Endothelial cell of umbilical vein (primary cell): ENCODE results near the gene AGA. TPM values are rescaled to one million over a fixed set of nuclear protein-coding genes. Genes with fewer than 3 reads are reported as not detected.

Experiments used
- BruUV-seq: library from RNA; stranded (reverse); fragments of 400-500 nt; replicated peaks from 2 replicates; lab custom pipeline; 2021; lab: Mats Ljungman, UMichigan
- CTCF ChIA-PET: fragments of 300-600, 350-600 bp; sonication (Branson Sonifier 250); formaldehyde crosslinking; loops from one replicate; lab custom pipeline; 2021; ENCODE audit warnings: antibody characterized with exemption, inconsistent platforms; lab: Charles Lee
- POLR2A ChIA-PET: fragments of 300-600, 350-600 bp; sonication (Branson Sonifier 250); formaldehyde crosslinking; loops from one replicate; lab custom pipeline; 2021; ENCODE audit warnings: antibody characterized with exemption, inconsistent platforms; lab: Charles Lee
- DNase-seq: peaks from one replicate; pipeline ENCODE4 v3.0.0-alpha.2; 2011; ENCODE audit warnings: low read depth, low spot score
- FAIRE-seq: peaks from 2 replicates; lab custom pipeline; 2011; peaks lifted over from hg19 to GRCh38; lab: Jason Lieb, UNC
- H2AFZ ChIP-seq: 2 replicates; pipeline ENCODE4 v1.6.0; 2012; ENCODE audit warnings: low read depth, low read length, control low read depth, inconsistent platforms
- H3K27ac ChIP-seq: 2 replicates; pipeline ENCODE4 v1.5.1; 2011; ENCODE audit warnings: low read depth, mild to moderate bottlenecking, control low read depth, low read length, moderate library complexity; ENCODE audit not compliant: insufficient read depth
- H3K27me3 ChIP-seq, 2 experiments: 2 replicates each; pipeline versions ENCODE4 v1.6.0 to v1.6.1; 2011; ENCODE audit warnings: low read length in 2 of 2, mixed read lengths in 1 of 2; ENCODE audit not compliant: control insufficient read depth in 2 of 2, insufficient read depth in 2 of 2
- H3K36me3 ChIP-seq, 2 experiments: 2 replicates in 1 of 2; 3 replicates in 1 of 2; pipeline ENCODE4 v1.5.1; 2011; ENCODE audit warnings: low read length in 2 of 2, mild to moderate bottlenecking in 1 of 2, moderate library complexity in 1 of 2; ENCODE audit not compliant: control insufficient read depth in 2 of 2, insufficient read depth in 2 of 2; ENCODE audit errors: extremely low read depth in 1 of 2
- H3K4me1 ChIP-seq: 3 replicates; pipeline ENCODE4 v1.5.1; 2011; ENCODE audit warnings: mild to moderate bottlenecking, low read length; ENCODE audit not compliant: control insufficient read depth, insufficient read depth; ENCODE audit errors: extremely low read depth
- H3K4me2 ChIP-seq: 2 replicates; pipeline ENCODE4 v1.6.1; 2011; ENCODE audit warnings: low read length, control low read depth, mixed read lengths; ENCODE audit not compliant: insufficient read depth
- H3K4me3 ChIP-seq, 3 experiments: fragments of 200-600 bp in 1 of 3; sonication (generic), shearing (Covaris generic) in 1 of 3; replicated peaks in 1 of 3; 2 replicates each; pipeline ENCODE4 v1.5.1; 2011 to 2016; ENCODE audit warnings: control low read depth in 3 of 3, low read length in 3 of 3, mild to moderate bottlenecking in 2 of 3, inconsistent platforms in 1 of 3, low read depth in 1 of 3, moderate library complexity in 1 of 3; ENCODE audit not compliant: insufficient read depth in 1 of 3
- H3K79me2 ChIP-seq: 2 replicates; pipeline ENCODE4 v1.6.0; 2012; ENCODE audit warnings: low read length, inconsistent platforms; ENCODE audit not compliant: control insufficient read depth, insufficient read depth
- H3K9ac ChIP-seq: replicated peaks from 2 replicates; pipeline ENCODE3; 2011; ENCODE audit warnings: low read length, control low read depth; ENCODE audit not compliant: insufficient read depth; ENCODE audit errors: extremely low read depth
- H3K9me1 ChIP-seq: replicated peaks from 3 replicates; pipeline ENCODE4 v1.6.0; 2011; ENCODE audit warnings: mild to moderate bottlenecking, low read length; ENCODE audit not compliant: control insufficient read depth, insufficient read depth; ENCODE audit errors: extremely low read depth
- H3K9me3 ChIP-seq: replicated peaks from 2 replicates; pipeline ENCODE4 v1.5.1; 2012; ENCODE audit warnings: low read length, inconsistent platforms; ENCODE audit not compliant: control insufficient read depth, insufficient read depth
- H4K20me1 ChIP-seq: replicated peaks from 2 replicates; pipeline ENCODE3; 2011; ENCODE audit warnings: mild to moderate bottlenecking, low read length; ENCODE audit not compliant: control insufficient read depth, insufficient read depth; ENCODE audit errors: extremely low read depth
- EZH2 ChIP-seq: IDR thresholded peaks from 2 replicates; pipeline ENCODE4 v1.6.1; 2012; ENCODE audit warnings: borderline replicate concordance, low read depth, mild to moderate bottlenecking, moderate library complexity, low read length, inconsistent platforms; ENCODE audit not compliant: severe bottlenecking
- FOS ChIP-seq: IDR thresholded peaks from 2 replicates; pipeline ENCODE4 v1.6.1; 2011; ENCODE audit warnings: mild to moderate bottlenecking, low read length, moderate library complexity, borderline replicate concordance; ENCODE audit not compliant: insufficient read depth
- JUN ChIP-seq: IDR thresholded peaks from 2 replicates; pipeline ENCODE4 v1.6.1; 2011; ENCODE audit warnings: borderline replicate concordance, low read depth; ENCODE audit not compliant: insufficient read length, insufficient read depth
- MYC ChIP-seq: IDR thresholded peaks from one replicate; pipeline ENCODE4 v1.6.1; 2011; ENCODE audit warnings: mild to moderate bottlenecking, low read depth, low read length
- POLR2A ChIP-seq: IDR thresholded peaks from 2 replicates; pipeline ENCODE4 v1.6.1; 2012; ENCODE audit warnings: low read depth, mild to moderate bottlenecking, control low read depth, low read length
- POLR2AphosphoS5 ChIP-seq: IDR thresholded peaks from 2 replicates; pipeline ENCODE4 v1.6.1; 2012; ENCODE audit warnings: low read depth, mild to moderate bottlenecking, control low read depth, low read length, moderate library complexity; ENCODE audit not compliant: insufficient read depth
- dilution Hi-C: fragments of 300-500 bp; cut with MboI; formaldehyde crosslinking; loops from one replicate; pipeline ENCODE4 v1.15.0; 2019; ENCODE audit warnings: low sequenced_read_pairs; ENCODE audit not compliant: extremely low pct_ligation_motif_present
- intact Hi-C: fragments of 100-400 bp; cut with micrococcal nuclease; formaldehyde crosslinking; loops from one replicate; pipeline ENCODE4 v1.10.0; 2022
- polyA plus RNA-seq, 4 experiments: library from polyadenylated mRNA; depleted of rRNA in 3 of 4; stranded (reverse) in 3 of 4; unstranded in 1 of 4; fragments of >200 nt; gene quantifications; 2 replicates each; pipeline versions ENCODE4 v1.2.1 to v1.2.3, GENCODE V29; 2011 to 2012; ENCODE audit warnings: missing spikeins in 1 of 4
- total RNA-seq: library from RNA; stranded (reverse); gene quantifications from 2 replicates; pipeline ENCODE4 v1.2.3, GENCODE V29; 2021
- TF ChIP-seq, protein P1 (sequence below), 2 donors: IDR thresholded peaks; 1 replicate in 1 of 2; 2 replicates in 1 of 2; pipeline ENCODE4 v1.5.1; 2011; ENCODE audit warnings: low read length in 2 of 2, mild to moderate bottlenecking in 2 of 2, moderate library complexity in 2 of 2, control low read depth in 1 of 2, inconsistent platforms in 1 of 2, low read depth in 1 of 2; ENCODE audit not compliant: insufficient read depth in 1 of 2; ENCODE audit errors: extremely low read depth in 1 of 2
- TF ChIP-seq, protein P2 (sequence below): IDR thresholded peaks from 2 replicates; pipeline ENCODE4 v1.6.1; 2011; ENCODE audit not compliant: insufficient read depth, insufficient read length

AGA gene
- total and polyA plus RNA-seq, 2 donors (not counting 3 experiments of a cell fraction or from before 2014, with no cell fraction given) = 14.1 to 16.9 TPM

DNA sequence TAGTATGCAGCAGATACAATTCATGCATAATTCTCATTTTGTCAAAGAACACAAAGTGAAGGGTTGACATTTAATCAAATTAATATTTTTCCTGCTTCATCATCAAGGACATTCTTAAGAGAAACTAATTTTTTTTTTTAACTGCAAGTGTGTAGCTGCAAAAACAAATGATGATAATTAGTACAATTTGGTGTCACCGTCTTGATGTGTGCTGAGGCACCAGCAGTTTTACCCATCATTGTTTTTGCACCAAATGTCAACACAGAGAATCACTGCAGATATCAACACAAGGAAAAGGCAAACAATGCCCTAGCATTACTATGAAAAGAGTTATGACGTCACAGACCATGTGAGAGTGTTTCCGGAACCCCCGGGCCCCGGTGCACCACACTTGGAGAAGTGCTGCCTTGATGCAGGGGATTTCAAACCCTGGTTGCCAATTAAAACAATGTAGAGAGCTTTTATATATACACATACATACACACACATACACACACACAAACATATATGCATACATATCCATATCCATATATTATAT, 55.9 kb downstream of the AGA start:
- Histone ChIP-seq H2AFZ (no peak overlapping the region), H3K9me1 (no peaks in the 10 kb centered on the region), H3K9ac (no peak overlapping the region), H3K79me2 (no peaks in the 10 kb centered on the region), H3K4me1 (no peaks in the 10 kb centered on the region), H3K9me3 (no peaks in the 10 kb centered on the region), H4K20me1 (no peaks in the 10 kb centered on the region), H3K36me3 (no peaks in the 10 kb centered on the region), H3K27me3 (peaks cover 0 to under 1% of the 10 kb centered on the region in 2 experiments), H3K27ac (no peak overlapping the region), H3K4me2 (no peak overlapping the region), H3K4me3 (no peak overlapping the region)
- FAIRE-seq = no peak
- dilution Hi-C loops (no loop called here), intact Hi-C loops (no loop called here)
- DNase-seq = no peak
- POLR2A ChIA-PET = no interaction called here
- BruUV-seq = no TSS peak
- CTCF ChIA-PET = no interaction called here
- TF ChIP-seq, protein P1, sequence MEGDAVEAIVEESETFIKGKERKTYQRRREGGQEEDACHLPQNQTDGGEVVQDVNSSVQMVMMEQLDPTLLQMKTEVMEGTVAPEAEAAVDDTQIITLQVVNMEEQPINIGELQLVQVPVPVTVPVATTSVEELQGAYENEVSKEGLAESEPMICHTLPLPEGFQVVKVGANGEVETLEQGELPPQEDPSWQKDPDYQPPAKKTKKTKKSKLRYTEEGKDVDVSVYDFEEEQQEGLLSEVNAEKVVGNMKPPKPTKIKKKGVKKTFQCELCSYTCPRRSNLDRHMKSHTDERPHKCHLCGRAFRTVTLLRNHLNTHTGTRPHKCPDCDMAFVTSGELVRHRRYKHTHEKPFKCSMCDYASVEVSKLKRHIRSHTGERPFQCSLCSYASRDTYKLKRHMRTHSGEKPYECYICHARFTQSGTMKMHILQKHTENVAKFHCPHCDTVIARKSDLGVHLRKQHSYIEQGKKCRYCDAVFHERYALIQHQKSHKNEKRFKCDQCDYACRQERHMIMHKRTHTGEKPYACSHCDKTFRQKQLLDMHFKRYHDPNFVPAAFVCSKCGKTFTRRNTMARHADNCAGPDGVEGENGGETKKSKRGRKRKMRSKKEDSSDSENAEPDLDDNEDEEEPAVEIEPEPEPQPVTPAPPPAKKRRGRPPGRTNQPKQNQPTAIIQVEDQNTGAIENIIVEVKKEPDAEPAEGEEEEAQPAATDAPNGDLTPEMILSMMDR (IDR thresholded peaks at IDR 0.05; ENCODE audit: extremely low read depth in 1 of 2, insufficient read depth in 1 of 2, low read depth in 1 of 2, low read length in 2 of 2) = no peak
- TF ChIP-seq, protein P2, sequence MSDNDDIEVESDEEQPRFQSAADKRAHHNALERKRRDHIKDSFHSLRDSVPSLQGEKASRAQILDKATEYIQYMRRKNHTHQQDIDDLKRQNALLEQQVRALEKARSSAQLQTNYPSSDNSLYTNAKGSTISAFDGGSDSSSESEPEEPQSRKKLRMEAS = no peak
- TF ChIP-seq POLR2A (no peak), FOS (no peak), EZH2 (no peak), MYC (no peak), POLR2AphosphoS5 (no peak), JUN (no peak)
